HEK293 (cell line): ENCODE measurements around the gene FAAH.

Experiments used
- CTCF ChIA-PET: fragments of 350-600 bp; formaldehyde crosslinking; extraction: SDS; loops from one replicate; lab custom pipeline; 2021; ENCODE audit warnings: antibody characterized with exemption; lab: Yijun Ruan, JAX
- POLR2A ChIA-PET: fragments of 300-600 bp; formaldehyde crosslinking; extraction: SDS; loops from one replicate; lab custom pipeline; 2020; ENCODE audit warnings: antibody characterized with exemption, inconsistent platforms; lab: Yijun Ruan, JAX
- H3K27ac ChIP-seq: fragments of 200-500 bp; sonication (Bioruptor generic); 2 replicates; pipeline ENCODE4 v1.5.1; 2014; ENCODE audit warnings: low read depth, low read length, control low read depth, inconsistent platforms; ENCODE audit errors: extremely low read depth
- H3K36me3 ChIP-seq, 2 experiments: fragments of 200-500 bp in 1 of 2; sonication (Bioruptor generic) in 1 of 2; 1 replicate in 1 of 2; 2 replicates in 1 of 2; pipeline ENCODE4 v1.5.1; 2014 to 2017; ENCODE audit warnings: inconsistent platforms in 2 of 2, low read length in 2 of 2; ENCODE audit not compliant: control insufficient read depth in 2 of 2, insufficient read depth in 1 of 2
- H3K4me1 ChIP-seq: fragments of 200-500 bp; sonication (Bioruptor generic); 2 replicates; pipeline ENCODE4 v1.5.1; 2014; ENCODE audit warnings: mild to moderate bottlenecking, low read length, inconsistent platforms; ENCODE audit not compliant: control insufficient read depth, insufficient read depth
- H3K4me3 ChIP-seq: 2 replicates; pipeline ENCODE4 v1.5.1; 2011; ENCODE audit warnings: low read depth, mild to moderate bottlenecking, control low read depth, low read length, moderate library complexity
- H3K9me3 ChIP-seq: fragments of 200-500 bp; sonication (Bioruptor generic); 2 replicates; pipeline ENCODE4 v1.5.1; 2014; ENCODE audit warnings: low read depth, low read length, inconsistent platforms; ENCODE audit not compliant: control insufficient read depth, insufficient read depth
- CTCF ChIP-seq: fragments of 450-650 bp; formaldehyde crosslinking; IDR thresholded peaks from 2 replicates; pipeline ENCODE4 v1.5.1; 2016; ENCODE audit warnings: missing biosample characterization, missing genetic modification characterization
- GLI2 ChIP-seq: fragments of 450-650 bp; formaldehyde crosslinking; IDR thresholded peaks from 2 replicates; pipeline ENCODE4; 2017; ENCODE audit warnings: missing biosample characterization, missing genetic modification characterization, low read depth, borderline replicate concordance
- KLF17 ChIP-seq: fragments of 450-650 bp; formaldehyde crosslinking; IDR thresholded peaks from 2 replicates; pipeline ENCODE4 v1.5.1; 2016; ENCODE audit warnings: missing biosample characterization, missing genetic modification characterization
- OSR2 ChIP-seq: fragments of 450-650 bp; formaldehyde crosslinking; IDR thresholded peaks from 2 replicates; pipeline ENCODE4 v1.5.1; 2016; ENCODE audit warnings: missing biosample characterization, missing genetic modification characterization
- PRDM4 ChIP-seq: fragments of 450-650 bp; formaldehyde crosslinking; IDR thresholded peaks from 2 replicates; pipeline ENCODE4 v1.5.1; 2017; ENCODE audit warnings: missing biosample characterization, missing genetic modification characterization
- PRDM6 ChIP-seq: fragments of 450-650 bp; formaldehyde crosslinking; IDR thresholded peaks from 2 replicates; pipeline ENCODE4 v1.5.1; 2017; ENCODE audit warnings: missing biosample characterization, missing genetic modification characterization
- SETDB1 ChIP-seq: IDR thresholded peaks from one replicate; pipeline ENCODE4 v1.6.1; 2017; ENCODE audit warnings: mild to moderate bottlenecking, low read length, moderate library complexity, mixed read lengths; ENCODE audit not compliant: insufficient read length
- SP7 ChIP-seq: fragments of 450-650 bp; formaldehyde crosslinking; IDR thresholded peaks from 2 replicates; pipeline ENCODE4 v1.5.1; 2016; ENCODE audit warnings: missing biosample characterization, missing genetic modification characterization
- ZBTB1 ChIP-seq: fragments of 450-650 bp; formaldehyde crosslinking; IDR thresholded peaks from 2 replicates; pipeline ENCODE4 v1.5.1; 2016; ENCODE audit warnings: missing biosample characterization, missing genetic modification characterization
- ZBTB8A ChIP-seq: fragments of 450-650 bp; formaldehyde crosslinking; IDR thresholded peaks from 2 replicates; pipeline ENCODE4 v1.5.1; 2016; ENCODE audit warnings: missing biosample characterization, missing genetic modification characterization
- ZFHX2 ChIP-seq: fragments of 450-650 bp; formaldehyde crosslinking; conservative IDR thresholded peaks from 2 replicates; pipeline ENCODE4 v1.5.1; 2016; ENCODE audit warnings: missing biosample characterization, missing genetic modification characterization
- ZNF214 ChIP-seq: fragments of 450-650 bp; formaldehyde crosslinking; IDR thresholded peaks from 2 replicates; pipeline ENCODE4 v1.5.1; 2017; ENCODE audit warnings: missing biosample characterization, mild to moderate bottlenecking, missing genetic modification characterization, borderline replicate concordance
- ZNF350 ChIP-seq: fragments of 450-650 bp; formaldehyde crosslinking; IDR thresholded peaks from 2 replicates; pipeline ENCODE4 v1.5.0; 2017; ENCODE audit warnings: missing biosample characterization, mild to moderate bottlenecking, missing genetic modification characterization
- ZNF354C ChIP-seq: fragments of 450-650 bp; formaldehyde crosslinking; IDR thresholded peaks from 2 replicates; pipeline ENCODE4 v1.5.1; 2016; ENCODE audit warnings: missing biosample characterization, missing genetic modification characterization, low read depth, borderline replicate concordance
- ZNF404 ChIP-seq: fragments of 450-650 bp; formaldehyde crosslinking; IDR thresholded peaks from 2 replicates; pipeline ENCODE4 v1.5.1; 2017; ENCODE audit warnings: missing biosample characterization, missing genetic modification characterization
- ZNF530 ChIP-seq: fragments of 450-650 bp; formaldehyde crosslinking; IDR thresholded peaks from 2 replicates; pipeline ENCODE4 v1.5.1; 2016; ENCODE audit warnings: low read depth, missing biosample characterization, missing genetic modification characterization
- ZNF654 ChIP-seq: fragments of 450-650 bp; formaldehyde crosslinking; IDR thresholded peaks from 2 replicates; pipeline ENCODE4 v1.5.1; 2016; ENCODE audit warnings: low read depth, missing biosample characterization, missing genetic modification characterization
- ZNF692 ChIP-seq: fragments of 450-650 bp; formaldehyde crosslinking; IDR thresholded peaks from 2 replicates; pipeline ENCODE4 v1.5.1; 2016; ENCODE audit warnings: missing biosample characterization, missing genetic modification characterization
- ZNF791 ChIP-seq: fragments of 450-650 bp; formaldehyde crosslinking; IDR thresholded peaks from 2 replicates; pipeline ENCODE4 v1.5.1; 2016; ENCODE audit warnings: missing biosample characterization, missing genetic modification characterization

Gene FAAH

GRCh38 chr1:46415514-46415913 lies 21.4 kb downstream of the FAAH start:
- no peaks in the 10 kb centered on the region for H3K36me3 ChIP-seq
- POLR2A ChIA-PET, result no interaction called here
- no peak for TF ChIP-seq PRDM6
- TF ChIP-seq ZNF354C (tag by site-specific recombination), result no peak
- TF ChIP-seq CTCF, result no peak
- no peak for TF ChIP-seq ZNF530
- TF ChIP-seq SETDB1, result no peak
- no peak for TF ChIP-seq ZNF404 (tag by site-specific recombination)
- no peak for TF ChIP-seq ZNF350 (tag by site-specific recombination)
- TF ChIP-seq PRDM4 (tag by site-specific recombination), result no peak
- TF ChIP-seq KLF17 (tag by site-specific recombination), result no peak
- TF ChIP-seq ZNF654 (tag by site-specific recombination), result no peak
- TF ChIP-seq SP7 (tag by site-specific recombination), result no peak
- TF ChIP-seq ZNF692, result no peak
- H3K4me3 ChIP-seq, result no peak overlapping the region
- H3K27ac ChIP-seq, result no peak overlapping the region
- H3K9me3 ChIP-seq, result no peaks in the 10 kb centered on the region
- CTCF ChIA-PET, result no interaction called here
- H3K4me1 ChIP-seq, result no peaks in the 10 kb centered on the region

- TF ChIP-seq ZNF214 (tag by site-specific recombination) (no peak), ZNF791 (no peak), ZBTB8A (tag by site-specific recombination) (no peak), ZBTB1 (tag by site-specific recombination) (no peak), ZFHX2 (tag by site-specific recombination) (no peak), GLI2 (tag by site-specific recombination) (no peak), OSR2 (tag by site-specific recombination) (no peak), ZNF404 (tag by site-specific recombination) (no peak)
- H3K4me3 ChIP-seq, result no peak overlapping the region
- H3K4me1 ChIP-seq, result no peaks in the 10 kb centered on the region
- H3K9me3 ChIP-seq, result no peaks in the 10 kb centered on the region
- CTCF ChIA-PET, result interaction anchor here (1.3 to 2.0 kb wide), 3 partner anchors 9 to 23 kb away, joined by 3 to 6 read pairs (median 6); no protein-coding TSS in a partner anchor
- POLR2A ChIA-PET, result interaction anchor here (0.6 kb wide), 1 partner anchor 117 kb away, joined by 6 read pairs; no protein-coding TSS in a partner anchor
- H3K27ac ChIP-seq, result no peak overlapping the region
- H3K36me3 ChIP-seq, result no peaks in the 10 kb centered on the region
These were observed 24.9 kb downstream of the FAAH start for GRCh38 chr1:46418976-46419375.
